Measurements from ENCODE around the gene BMP3. TPM values are rescaled to one million over a fixed set of nuclear protein-coding genes. Genes with fewer than 3 reads are reported as not detected.

Gene BMP3, protein sequence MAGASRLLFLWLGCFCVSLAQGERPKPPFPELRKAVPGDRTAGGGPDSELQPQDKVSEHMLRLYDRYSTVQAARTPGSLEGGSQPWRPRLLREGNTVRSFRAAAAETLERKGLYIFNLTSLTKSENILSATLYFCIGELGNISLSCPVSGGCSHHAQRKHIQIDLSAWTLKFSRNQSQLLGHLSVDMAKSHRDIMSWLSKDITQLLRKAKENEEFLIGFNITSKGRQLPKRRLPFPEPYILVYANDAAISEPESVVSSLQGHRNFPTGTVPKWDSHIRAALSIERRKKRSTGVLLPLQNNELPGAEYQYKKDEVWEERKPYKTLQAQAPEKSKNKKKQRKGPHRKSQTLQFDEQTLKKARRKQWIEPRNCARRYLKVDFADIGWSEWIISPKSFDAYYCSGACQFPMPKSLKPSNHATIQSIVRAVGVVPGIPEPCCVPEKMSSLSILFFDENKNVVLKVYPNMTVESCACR
- not detected in 2 replicates for total RNA-seq (2022)
- Bru-seq, nascent RNA = not detected
- not detected for BruChase-seq, experiment 1, labeled RNA remaining after a 2-hour chase
- BruChase-seq, experiment 2, labeled RNA remaining after a 6-hour chase = percentile 4 among the genes with signal in this experiment
- long read RNA-seq = 0 reads

DNA sequence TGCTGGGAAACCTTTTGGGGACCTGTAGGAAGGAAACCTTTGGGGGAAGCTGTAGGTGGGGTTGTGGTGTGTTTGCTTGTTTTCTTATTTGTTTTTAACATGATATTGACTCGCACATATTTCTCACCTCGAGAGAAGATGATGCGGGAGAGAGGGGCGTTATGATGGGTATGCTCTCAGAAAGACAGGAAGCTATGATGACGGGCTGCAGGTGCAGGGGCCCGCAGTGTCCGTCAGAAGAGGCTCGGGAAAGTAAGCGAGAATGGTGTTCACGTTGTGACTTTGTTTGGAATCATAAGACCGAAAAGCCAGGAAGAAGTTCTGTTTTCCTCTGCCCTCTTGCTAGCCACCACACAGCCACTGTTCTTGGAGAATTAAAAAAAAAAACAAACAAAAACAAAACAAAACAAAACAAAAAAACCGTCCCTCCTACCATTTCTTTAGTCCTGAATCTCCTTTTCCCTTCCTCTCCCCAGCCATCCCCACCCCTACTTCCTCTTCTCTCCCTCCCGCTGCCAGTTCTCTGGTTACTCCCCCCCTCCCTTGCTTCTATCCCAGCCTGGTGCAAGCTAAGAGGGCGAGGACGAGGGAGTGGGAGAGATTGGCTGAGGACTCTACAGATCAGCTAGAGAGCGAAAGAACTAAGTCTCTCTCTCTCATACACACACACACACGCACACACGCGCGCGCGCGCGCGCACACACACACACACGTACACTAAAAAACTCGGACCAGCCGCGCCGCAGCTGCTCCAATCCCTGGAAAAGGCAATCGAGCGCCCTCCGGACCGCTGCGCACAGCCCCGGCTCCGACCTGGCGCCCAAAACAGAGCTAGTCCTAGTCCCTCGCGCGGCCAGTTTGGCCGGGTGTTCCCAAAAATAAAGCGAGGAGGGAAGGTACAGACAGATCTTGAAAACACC lies at the start of gene BMP3:
BMP3 (plus strand) TSS at position 648 of the 920 bp plus-strand sequence. CDS start 577 bp downstream, outside the sequence.
- H3K9me3 ChIP-seq = no peaks in the 10 kb centered on the region
- Mint-ChIP-seq H3K4me3 (ENCODE audit: unreplicated experiment) (peak within 1 kb of the TSS; percentile 69), H3K4me1 (ENCODE audit: low read depth, unreplicated experiment) (peaks cover 14% of the 10 kb centered on the region), H3K27ac (ENCODE audit: unreplicated experiment) (no peak within 1 kb of the TSS), H3K27me3 (ENCODE audit: insufficient read depth, unreplicated experiment) (peaks cover 38% of the 10 kb centered on the region), H3K36me3 (ENCODE audit: insufficient read depth, unreplicated experiment) (no peaks in the 10 kb centered on the region), H3K9me3 (ENCODE audit: unreplicated experiment) (no peaks in the 10 kb centered on the region)
- no peaks in the 10 kb centered on the region for H3K36me3 ChIP-seq (ENCODE audit: control insufficient read depth, insufficient read depth, low read length)
- H3K4me3 ChIP-seq (ENCODE audit: low read depth, low read length) = no peak within 1 kb of the TSS
- intact Hi-C loops (cut with micrococcal nuclease; ENCODE audit: unreplicated experiment) = no loop called here
- ChIA-PET CTCF (interaction anchor here (0.6 to 1.0 kb wide), 3 partner anchors 40 to 695 kb away, joined by 3 read pairs; partner anchors contain the start of gene CFAP299), POLR2A (no interaction called here)
- peak in 1 of 2 experiments; percentile 2 for DNase-seq
- H3K4me1 ChIP-seq = no peaks in the 10 kb centered on the region
- TF ChIP-seq, protein P1, sequence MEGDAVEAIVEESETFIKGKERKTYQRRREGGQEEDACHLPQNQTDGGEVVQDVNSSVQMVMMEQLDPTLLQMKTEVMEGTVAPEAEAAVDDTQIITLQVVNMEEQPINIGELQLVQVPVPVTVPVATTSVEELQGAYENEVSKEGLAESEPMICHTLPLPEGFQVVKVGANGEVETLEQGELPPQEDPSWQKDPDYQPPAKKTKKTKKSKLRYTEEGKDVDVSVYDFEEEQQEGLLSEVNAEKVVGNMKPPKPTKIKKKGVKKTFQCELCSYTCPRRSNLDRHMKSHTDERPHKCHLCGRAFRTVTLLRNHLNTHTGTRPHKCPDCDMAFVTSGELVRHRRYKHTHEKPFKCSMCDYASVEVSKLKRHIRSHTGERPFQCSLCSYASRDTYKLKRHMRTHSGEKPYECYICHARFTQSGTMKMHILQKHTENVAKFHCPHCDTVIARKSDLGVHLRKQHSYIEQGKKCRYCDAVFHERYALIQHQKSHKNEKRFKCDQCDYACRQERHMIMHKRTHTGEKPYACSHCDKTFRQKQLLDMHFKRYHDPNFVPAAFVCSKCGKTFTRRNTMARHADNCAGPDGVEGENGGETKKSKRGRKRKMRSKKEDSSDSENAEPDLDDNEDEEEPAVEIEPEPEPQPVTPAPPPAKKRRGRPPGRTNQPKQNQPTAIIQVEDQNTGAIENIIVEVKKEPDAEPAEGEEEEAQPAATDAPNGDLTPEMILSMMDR (IDR thresholded peaks at IDR 0.05; ENCODE audit: insufficient read depth in 1 of 2, low read depth in 1 of 2, low read length in 1 of 2, severe bottlenecking in 1 of 2, unreplicated experiment in 1 of 2) = no peak
- BruUV-seq (replicated peaks) = no TSS peak
- H3K27me3 ChIP-seq (replicated peaks; ENCODE audit: control insufficient read depth, insufficient read depth, low read length) = peaks cover 1% of the 10 kb centered on the region; the same call in 1 of the 2 replicates

DNA sequence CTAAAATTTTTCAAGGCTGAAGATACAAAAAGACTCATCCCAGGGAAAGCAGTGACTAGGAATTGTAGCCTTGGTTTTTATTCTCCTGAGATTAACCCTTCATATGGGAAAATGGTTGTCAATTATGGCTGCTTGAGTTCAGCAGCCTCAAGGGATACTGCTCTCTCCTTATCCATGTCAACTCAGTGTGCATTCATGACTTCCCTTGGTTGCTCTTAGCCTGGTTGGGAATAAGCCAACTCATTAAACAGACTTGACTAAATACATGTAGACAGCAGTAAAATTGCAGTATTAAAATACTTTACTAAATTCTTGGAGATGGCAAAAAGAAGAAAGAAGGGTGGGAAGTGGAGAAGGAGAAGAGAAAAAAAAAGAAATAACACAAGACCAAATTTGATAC lies 44.5 kb upstream of the BMP3 start:
- H3K4me3 Mint-ChIP-seq (ENCODE audit: unreplicated experiment) = no peak overlapping the region
- no peaks in the 10 kb centered on the region for H3K9me3 ChIP-seq
- intact Hi-C loops (cut with micrococcal nuclease; ENCODE audit: unreplicated experiment) = no loop called here
- H3K36me3 ChIP-seq (ENCODE audit: control insufficient read depth, insufficient read depth, low read length) = no peaks in the 10 kb centered on the region
- no peaks in the 10 kb centered on the region for H3K4me1 Mint-ChIP-seq (ENCODE audit: low read depth, unreplicated experiment)
- BruUV-seq (replicated peaks) = no TSS peak
- peaks cover 7% of the 10 kb centered on the region for H3K27me3 Mint-ChIP-seq (ENCODE audit: insufficient read depth, unreplicated experiment)
- ChIA-PET POLR2A (no interaction called here), CTCF (no interaction called here)
- H3K4me1 ChIP-seq = no peaks in the 10 kb centered on the region
- no peaks in the 10 kb centered on the region for H3K27me3 ChIP-seq (replicated peaks; ENCODE audit: control insufficient read depth, insufficient read depth, low read length)
- H3K36me3 Mint-ChIP-seq (ENCODE audit: insufficient read depth, unreplicated experiment) = no peaks in the 10 kb centered on the region
- H3K4me3 ChIP-seq (ENCODE audit: low read depth, low read length) = no peak overlapping the region
- no peak for DNase-seq
- TF ChIP-seq, protein P1 (IDR thresholded peaks at IDR 0.05; ENCODE audit: insufficient read depth in 1 of 2, low read depth in 1 of 2, low read length in 1 of 2, severe bottlenecking in 1 of 2, unreplicated experiment in 1 of 2) = no peak
- H3K27ac Mint-ChIP-seq (ENCODE audit: unreplicated experiment) = no peak overlapping the region
- H3K9me3 Mint-ChIP-seq (ENCODE audit: unreplicated experiment) = no peaks in the 10 kb centered on the region
